Amygdala (tissue), 56 donors: ENCODE results near the gene S100G.
"Not testable (repeated sequence)": the region's sequence is repeated elsewhere in the genome, so short reads cannot be mapped to it uniquely, and the experiment has no call there.

Experiments used
- DNase-seq, 56 donors: peaks; one replicate each; lab custom pipeline; 2025; lab: John Stamatoyannopoulos, UW

The S100G gene, protein sequence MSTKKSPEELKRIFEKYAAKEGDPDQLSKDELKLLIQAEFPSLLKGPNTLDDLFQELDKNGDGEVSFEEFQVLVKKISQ

DNA sequence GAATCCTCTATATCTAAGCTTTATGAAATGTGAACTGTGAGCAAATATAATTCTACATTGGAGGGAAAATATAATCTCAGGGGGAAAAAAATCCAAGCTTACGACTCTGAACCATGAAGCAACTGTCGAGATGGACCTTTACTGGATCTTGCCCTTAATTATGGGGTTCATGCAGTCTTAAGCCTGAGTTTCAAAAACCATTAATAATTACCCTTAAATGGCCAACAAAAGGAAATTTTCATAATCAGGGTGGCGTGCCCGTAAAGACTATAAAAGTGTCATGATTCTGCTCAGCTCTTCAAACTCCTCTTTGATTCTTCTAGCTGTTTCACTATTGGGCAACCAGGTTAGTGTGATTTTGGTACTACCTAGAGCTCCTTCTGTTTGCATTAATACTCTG lies at the start of gene S100G:
Gene S100G, plus strand, starts transcription at position 301 of the 400 bp plus-strand sequence. CDS start 849 bp downstream, outside the sequence.
- no peak for DNase-seq

DNA sequence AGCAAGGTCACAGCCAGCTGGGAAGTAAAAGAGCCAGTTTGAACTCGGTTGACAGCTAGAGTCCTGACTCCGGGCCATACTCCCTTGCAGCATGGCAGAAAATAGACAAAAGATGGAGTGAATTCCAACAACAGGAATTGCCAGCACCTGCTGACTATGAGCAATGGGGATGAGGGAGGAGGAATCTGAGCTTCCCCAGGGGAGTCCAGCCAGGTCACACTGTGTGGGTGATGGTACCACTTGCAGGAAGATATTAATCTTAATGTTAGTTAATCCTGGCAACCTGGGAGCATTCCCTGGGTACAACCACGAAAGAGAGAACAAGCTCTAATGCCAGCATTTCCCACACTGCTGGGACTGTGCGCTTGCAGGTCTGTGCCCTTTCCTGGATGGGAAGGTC lies 48.1 kb upstream of the S100G start:
- DNase-seq, result no peak

DNA sequence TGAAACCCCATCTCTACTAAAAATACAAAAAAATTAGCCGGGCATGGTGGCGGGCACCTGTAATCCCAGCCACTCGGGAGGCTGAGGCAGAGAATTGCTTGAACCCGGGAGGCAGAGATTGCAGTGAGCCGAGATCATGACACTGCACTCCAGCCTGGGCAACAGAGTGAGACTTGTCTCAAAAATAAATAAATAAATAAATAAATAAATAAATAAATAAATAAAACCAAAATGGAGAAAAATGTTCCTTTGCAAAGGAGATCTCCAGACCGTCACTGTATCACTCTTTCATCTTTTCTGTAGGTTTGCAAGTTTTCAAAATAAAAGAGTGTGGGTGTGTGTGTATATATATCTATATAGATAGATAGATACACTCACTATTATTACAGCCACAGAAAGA lies 46.7 kb upstream of the S100G start:
- not testable (repeated sequence) for DNase-seq

DNA sequence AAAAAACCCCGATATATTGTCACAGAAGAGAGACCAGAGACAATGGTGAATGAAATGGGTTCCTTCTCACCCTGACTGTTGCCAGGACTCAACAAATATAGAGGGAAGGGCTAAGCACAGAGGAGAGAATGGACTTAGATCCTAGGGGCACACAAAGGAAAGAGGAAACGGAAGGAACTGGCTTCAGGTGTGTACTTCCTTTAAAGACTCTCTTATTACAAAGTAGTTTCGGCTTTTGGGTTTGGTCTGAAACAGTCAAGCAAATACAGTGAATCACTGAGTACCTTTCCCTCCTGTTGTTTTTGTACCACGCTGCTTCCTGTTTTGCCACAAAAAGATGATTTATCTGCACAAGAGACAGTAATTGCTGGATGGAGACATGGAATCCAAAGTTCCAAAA lies 46.1 kb upstream of the S100G start:
- DNase-seq, result no peak

DNA sequence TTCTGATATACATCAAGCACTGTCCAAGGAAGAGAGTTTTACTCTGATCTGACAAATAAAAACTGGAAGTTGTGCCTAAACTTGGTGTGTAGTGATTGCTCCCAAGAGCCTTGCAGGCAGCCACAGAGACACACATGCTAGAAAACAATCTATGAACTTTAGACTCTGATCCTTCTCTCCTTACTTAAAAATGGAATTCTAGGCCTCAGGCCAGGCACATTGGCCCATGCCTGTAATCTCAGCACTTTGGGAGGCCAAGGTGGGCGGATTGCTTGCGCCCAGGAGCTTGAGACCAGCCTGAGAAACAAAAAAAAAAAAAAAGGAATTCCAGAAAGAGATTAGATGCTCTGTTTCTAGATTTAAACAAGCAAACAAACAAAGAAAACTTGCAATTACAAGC lies 45.6 kb upstream of the S100G start:
- no peak for DNase-seq

DNA sequence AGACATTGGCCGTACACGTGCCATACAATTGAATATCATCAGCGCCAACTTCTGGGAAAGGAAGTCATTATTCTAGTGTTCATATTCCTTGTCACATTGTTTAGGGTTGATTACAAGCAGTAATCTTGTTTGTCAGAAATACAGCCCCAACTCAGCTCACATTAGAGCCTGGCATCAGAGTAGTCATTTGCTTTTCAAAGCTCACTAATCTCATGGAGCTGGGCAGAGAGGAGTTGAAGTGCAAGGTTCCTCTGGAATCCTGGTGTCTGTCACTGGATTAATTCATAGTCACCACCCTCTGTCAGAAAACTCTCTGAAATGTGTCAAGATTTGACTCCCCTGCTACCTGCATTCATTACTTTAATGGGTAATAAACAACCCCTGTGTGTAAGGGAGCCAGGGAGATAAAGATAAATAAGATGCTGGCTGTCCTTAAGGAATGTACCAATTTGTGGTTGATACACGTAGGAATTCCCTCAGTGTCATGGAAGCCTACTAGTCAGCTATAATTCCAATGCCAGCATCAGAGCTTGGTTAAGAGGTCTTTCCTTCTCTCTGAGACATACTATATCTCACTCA lies 43.7 kb upstream of the S100G start:
- no peak for DNase-seq

DNA sequence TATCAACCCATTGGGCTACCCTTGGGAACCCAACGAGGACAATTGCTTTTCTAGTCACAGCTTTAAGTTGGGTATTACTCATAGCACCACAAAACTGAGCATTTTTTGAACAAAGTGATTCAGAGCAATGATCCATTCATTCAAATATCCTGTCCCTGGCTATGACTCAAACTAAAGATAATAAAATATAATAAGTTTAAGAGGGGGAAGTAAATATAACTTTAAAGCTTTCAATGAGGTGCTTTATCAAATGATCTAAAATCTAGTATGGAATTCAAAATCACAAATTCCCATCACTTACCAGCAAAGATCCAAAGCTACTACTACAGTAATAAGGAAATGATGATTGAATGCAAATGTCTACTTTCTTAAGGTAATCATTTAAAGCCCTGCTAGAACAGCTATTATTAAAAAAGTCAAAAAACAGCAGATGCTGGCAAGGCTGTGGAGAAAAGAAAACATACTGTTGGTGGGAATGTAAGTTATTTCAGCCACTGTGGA lies 39.8 kb upstream of the S100G start:
- DNase-seq, result no peak

DNA sequence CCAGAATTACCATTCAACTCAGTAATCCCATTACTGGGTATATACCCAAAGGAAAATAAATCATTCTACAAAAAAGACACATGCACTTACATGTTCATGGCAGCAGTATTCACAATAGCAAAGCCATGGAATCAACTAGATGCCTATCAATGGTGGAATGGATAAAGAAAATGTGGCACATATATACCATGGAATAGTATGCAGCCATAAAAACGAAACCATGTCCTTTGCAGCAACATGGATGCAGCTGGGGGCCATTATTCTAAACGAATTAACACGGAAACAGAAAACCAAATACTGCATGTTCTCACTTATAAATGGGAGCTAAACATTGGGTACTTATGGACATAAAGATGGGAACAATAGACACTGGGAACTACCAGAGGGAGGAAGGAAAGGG lies 39.3 kb upstream of the S100G start:
- not testable (repeated sequence) for DNase-seq

DNA sequence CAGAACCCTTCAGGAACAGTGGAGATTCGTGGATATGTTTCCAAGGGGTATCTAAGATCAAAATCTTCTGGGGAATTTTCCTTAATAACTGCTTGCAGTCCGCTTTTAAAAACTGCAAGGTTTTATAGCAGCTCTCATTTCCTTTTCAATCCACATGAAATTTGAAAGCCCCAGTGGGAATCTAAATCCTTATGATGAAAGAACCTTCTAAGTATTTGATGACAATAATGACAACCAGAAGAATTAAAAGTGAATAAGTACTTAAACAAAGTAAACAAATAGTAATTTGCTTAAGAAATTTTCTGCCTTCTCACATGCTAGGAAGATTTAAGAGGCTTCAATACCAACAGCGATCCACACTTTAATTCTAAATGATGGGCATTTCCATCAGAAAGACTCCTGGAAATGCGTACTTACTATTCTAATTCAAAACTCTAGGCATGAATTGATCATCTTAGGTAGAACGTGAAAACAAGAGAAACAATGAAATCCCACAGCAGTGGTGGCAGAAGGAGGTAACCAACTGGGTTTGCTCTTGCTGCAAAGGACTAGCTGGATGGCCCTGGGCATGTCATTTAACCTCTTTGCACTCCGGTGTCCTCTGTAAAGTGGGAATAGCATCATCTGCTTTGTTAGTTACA lies 37.6 kb upstream of the S100G start:
- DNase-seq, result no peak

DNA sequence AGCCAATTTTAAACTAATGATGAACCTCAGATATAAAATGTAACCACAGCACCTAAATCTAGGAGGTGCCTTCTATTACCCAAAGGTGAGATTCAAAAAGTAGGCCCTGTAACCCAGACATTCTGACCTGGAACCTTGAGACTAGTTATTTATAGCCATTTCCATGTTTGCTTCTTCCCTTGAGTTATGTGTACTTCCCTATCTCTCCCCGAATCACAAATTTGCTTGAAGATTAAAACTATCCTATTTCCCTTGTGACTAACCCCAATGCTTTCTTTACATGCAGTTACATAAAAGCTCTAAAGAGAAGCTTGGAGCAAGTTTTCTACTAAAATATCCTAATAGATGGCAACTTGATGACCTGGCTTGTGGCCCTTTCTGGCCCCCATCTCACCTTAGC lies 32.6 kb upstream of the S100G start:
- DNase-seq, result no peak

DNA sequence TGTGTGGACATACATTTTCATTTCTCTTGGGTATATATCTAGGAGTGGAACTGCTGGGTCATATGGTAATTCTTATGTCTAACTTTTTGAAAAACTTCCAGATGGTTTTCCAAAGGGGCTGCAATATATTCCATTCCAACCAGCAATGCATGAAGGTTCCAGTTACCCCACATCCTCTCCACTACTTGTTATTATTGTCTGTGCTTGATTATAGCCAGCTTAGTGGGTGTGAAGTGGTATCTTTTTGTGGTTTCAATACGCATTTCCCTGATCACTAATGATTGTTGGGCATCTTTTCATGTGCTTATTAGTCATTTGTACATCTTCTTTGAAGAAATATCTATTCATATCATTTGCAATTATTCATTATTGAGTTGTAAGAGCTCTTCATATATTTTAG lies 31.5 kb upstream of the S100G start:
- DNase-seq, result no peak

DNA sequence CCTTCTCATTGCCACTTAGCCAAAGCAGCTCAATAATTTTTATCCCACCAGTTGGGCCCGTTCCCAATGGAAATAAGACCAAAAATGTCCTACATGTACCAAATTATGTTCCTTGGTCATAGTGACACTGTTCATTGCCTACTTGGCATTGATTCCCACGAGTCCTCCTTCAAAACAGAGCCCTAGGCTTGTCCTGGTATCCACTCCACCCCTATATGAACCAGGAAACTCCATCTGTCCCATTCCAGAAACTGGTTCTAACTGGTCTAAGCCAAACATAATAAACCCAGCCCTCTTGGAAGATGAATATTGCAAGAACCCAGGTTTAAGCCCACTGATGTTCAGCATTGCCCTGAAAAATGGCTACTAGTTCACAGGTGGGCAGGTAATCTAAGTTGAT lies 30.9 kb upstream of the S100G start:
- DNase-seq, result no peak

DNA sequence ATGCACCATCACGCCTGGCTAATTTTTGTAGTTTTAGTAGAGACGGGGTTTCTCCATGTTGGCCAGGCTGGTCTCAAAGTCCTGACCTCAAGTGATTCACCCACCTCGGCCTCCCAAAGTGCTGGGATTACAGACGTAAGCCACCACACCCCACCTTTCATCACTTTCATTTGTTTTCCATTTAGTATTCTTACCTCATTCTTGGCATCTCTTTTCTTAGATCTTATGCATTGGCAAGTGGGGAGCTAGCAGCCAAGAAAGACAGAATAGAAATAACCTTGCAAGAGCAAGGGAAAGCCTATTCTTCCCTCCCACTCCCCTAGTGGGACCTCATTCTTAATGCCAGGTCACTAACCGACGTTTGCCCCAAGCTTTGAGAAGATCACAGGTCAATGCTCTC lies 21.4 kb upstream of the S100G start:
- DNase-seq, result not testable (repeated sequence)

DNA sequence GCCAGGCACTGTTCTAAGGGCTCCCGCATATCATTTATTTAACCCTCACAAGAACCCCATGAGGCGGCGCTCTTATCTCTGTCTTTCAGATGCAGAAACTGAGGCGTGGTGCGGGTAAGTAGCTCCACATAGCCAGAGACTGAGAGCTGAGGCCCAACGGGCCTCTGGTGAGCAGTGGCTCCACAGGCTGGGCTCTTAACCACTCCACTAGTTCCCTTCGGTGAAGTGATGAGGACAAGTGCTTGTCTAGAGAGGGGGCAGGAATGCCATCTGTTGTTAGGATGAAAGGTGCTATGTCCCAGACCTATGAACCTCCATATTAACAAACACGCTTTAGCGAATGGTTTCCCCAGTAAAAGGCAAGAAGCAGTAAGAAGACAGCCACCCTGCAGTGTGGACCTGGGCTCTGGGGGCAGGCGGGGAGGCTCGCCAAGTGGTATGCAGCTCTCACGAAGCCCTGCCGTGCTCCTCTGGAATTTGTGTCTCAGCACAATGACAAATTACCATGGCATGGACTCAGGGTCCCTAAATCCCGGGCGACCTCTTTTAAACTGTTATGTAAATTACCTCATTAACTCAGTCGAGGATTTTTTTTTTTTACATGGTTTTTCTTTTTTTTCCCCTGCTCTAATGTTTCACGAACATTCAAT lies 20.9 kb upstream of the S100G start:
- no peak for DNase-seq

DNA sequence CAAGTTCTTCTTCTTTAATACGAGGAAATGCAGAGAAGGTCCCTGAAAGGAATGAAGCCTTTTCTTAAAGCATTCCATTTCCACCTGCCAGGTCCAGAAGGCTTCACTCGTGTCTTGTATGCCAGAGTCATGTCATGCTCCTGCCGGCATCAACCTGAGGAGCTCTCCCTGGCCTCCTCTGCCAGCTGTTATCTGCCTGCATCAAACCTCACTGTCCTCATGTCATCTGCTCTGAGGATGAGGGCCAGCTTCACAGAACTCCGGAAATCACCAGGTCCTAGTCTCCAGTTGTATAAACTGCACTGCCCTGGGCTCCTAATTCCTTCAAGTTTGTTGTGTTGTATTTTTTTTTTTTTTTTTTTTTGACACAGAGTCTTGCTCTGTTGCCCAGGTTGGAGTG lies 20.0 kb upstream of the S100G start:
- no peak for DNase-seq

DNA sequence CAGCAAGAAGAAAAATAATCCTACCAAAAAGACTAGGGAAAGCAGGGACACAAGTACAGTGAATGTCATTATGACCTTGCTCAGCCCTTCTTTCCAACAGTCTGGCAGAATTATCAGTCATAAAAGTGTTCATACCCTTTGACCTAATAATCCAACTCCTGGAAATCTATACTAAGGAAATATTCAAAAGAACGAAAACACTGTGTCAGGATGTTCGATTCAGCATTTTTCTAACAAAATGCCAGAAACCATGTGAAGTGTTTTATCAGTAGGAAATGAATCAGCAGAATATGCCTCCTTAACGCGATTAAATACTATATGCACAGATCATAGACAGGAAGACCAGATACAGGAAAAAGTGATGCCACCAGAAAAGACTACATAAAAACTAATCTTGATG lies 16.2 kb upstream of the S100G start:
- no peak for DNase-seq

DNA sequence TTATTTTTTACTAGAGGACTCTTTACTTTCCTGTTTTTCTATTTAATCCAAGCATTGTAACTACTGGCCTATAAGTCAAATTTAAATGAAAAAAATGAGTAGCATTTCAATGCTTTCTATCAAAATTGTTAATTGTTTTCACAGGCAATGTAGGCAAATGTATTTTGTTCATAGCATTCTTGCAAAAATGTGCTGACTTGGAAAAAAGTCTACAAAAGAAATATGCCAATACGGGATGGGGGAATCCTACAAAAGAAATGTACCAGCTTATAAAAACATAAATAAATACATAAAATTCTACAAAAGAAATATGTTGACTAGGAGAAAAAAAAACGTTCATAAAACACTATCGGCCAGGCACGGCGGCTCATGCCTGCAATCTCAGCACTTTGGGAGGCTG lies 14.9 kb upstream of the S100G start:
- no peak for DNase-seq

DNA sequence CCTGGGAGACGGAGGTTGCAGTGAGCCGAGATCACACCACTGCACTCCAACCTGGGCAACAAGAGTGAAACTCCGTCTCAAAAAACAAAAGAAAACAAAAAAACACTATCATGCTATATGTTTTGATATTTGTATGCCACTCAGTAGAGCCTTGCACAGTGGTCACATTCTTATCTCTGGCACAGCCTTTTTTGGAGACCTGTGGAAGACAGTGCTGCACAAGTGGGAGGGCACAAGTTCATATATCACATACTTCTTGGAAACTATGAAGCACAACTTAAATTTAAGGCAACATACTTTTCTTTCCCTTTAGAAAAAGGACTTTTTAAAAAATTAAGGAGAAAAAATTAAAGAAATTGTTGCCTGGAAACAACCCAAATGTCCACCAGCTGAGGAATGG lies 14.4 kb upstream of the S100G start:
- DNase-seq, result no peak

DNA sequence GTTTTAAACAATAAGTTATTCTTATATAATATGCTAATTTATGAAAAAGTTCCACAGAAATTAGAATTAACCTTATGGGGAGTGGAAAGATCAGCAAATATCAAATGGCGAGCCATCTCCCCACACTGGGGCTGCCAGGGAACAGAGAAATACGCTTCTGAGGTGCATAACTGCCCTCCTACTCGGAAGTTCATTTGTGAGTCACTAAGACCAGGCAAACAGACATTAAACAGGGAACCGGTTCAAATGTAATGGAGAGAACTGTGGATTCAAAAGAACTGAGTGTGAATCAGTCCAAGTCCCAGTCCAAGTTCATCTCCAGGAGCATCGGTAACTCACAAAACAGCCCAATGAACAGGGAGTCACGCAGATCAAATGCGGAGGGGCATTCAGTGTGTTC lies 11.4 kb upstream of the S100G start:
- DNase-seq, result no peak

DNA sequence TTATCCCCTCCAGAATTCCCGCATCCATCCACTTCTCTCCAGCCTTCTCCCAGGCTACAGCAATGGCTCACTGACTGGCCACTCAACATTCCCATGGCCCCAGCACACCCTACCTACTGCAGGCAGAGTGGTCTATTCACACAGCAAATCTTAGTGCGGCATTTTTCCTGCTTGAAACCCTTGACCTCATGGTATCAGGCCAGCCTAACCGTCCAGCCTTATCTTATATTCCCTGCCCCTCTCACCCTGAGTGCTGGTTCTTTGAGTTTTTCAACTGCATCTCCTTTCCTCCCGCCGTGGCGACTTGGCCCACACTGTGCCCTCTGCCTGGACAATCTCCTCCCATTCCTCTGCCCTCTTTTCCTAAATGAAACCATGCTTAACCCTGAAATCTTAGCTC lies 10.0 kb upstream of the S100G start:
- no peak for DNase-seq

DNA sequence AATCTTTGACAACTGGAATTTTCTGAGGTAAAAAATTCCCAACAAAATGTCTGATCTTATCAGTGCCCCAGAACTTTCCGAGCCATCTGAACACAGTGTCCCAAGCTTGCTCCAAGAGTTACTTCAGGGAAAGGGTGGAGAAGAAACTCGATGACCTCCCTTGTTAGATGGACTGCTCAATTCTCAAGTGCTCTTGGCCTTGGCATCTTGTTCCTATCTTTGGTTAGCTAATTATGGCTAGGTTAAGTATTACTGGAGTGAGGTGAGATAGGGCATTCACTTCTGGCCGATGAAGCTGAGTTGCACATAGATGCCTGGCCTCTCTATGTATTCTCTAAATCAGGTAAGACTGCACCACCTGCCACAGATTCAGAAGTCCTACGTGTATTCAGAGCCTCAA lies 9.1 kb upstream of the S100G start:
- DNase-seq, result no peak

DNA sequence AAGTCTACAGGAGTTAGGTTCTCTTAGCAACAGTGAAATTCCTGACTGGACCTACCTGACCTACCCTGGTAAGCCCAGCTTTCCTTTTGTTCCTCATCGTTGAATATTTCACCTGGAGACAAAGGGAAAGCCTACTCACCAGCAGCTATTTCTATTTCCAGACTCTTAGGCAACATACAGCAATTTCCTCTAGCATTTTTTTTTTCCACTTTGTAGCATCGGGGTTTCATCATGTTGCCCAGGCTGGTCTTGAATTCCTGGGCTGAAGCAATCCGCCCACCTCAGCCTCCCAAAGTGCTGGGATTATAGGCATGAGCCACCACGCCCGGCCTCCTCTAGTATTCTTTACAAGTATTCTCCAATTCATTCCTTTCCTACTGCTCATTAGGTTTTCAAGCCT lies 6.8 kb upstream of the S100G start:
- DNase-seq, result no peak
